OCI-LY7 (cell line): Measurements from ENCODE around the gene C10orf62.

Experiments used
- EZH2phosphoT487 ChIP-seq: fragments of 200-600 bp; sonication (generic); IDR thresholded peaks from 2 replicates; pipeline ENCODE4 v1.6.1; 2018; ENCODE audit warnings: low read depth, borderline replicate concordance, mild to moderate bottlenecking, mixed run types, antibody characterized with exemption, low read length, moderate library complexity, mixed read lengths
- TF ChIP-seq, protein P1 (sequence below): fragments of 200-600 bp; sonication (generic); conservative IDR thresholded peaks from 2 replicates; pipeline ENCODE4 v1.5.1; 2014; ENCODE audit warnings: mild to moderate bottlenecking, antibody characterized with exemption, low read length, moderate library complexity, mixed read lengths

GRCh38 chr10:97632949-97633884 lies 43.7 kb downstream of the C10orf62 start, which contains the start of gene MORN4:
- TF ChIP-seq, protein P1, sequence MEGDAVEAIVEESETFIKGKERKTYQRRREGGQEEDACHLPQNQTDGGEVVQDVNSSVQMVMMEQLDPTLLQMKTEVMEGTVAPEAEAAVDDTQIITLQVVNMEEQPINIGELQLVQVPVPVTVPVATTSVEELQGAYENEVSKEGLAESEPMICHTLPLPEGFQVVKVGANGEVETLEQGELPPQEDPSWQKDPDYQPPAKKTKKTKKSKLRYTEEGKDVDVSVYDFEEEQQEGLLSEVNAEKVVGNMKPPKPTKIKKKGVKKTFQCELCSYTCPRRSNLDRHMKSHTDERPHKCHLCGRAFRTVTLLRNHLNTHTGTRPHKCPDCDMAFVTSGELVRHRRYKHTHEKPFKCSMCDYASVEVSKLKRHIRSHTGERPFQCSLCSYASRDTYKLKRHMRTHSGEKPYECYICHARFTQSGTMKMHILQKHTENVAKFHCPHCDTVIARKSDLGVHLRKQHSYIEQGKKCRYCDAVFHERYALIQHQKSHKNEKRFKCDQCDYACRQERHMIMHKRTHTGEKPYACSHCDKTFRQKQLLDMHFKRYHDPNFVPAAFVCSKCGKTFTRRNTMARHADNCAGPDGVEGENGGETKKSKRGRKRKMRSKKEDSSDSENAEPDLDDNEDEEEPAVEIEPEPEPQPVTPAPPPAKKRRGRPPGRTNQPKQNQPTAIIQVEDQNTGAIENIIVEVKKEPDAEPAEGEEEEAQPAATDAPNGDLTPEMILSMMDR, result no peak
- TF ChIP-seq EZH2phosphoT487, result no peak
